Astrocyte (in vitro differentiated cells and primary cell): ENCODE results near the gene INPP5F. TPM values are rescaled to one million over a fixed set of nuclear protein-coding genes. Genes with fewer than 3 reads are reported as not detected.

Experiments
- DNase-seq: peaks from one replicate; pipeline ENCODE4 v3.0.0-alpha.2; 2010; ENCODE audit warnings: low read depth
- FAIRE-seq: peaks from 2 replicates; lab custom pipeline; 2011; peaks lifted over from hg19 to GRCh38; lab: Jason Lieb, UNC
- H2AFZ ChIP-seq: 2 replicates; pipeline ENCODE4 v1.6.0; 2012; ENCODE audit warnings: low read depth, low read length, inconsistent platforms
- H3K27ac ChIP-seq: 2 replicates; pipeline ENCODE4 v1.5.1; 2011; ENCODE audit warnings: low read depth, low read length, inconsistent platforms
- H3K27me3 ChIP-seq: 2 replicates; pipeline ENCODE4 v1.6.0; 2011; ENCODE audit warnings: low read length, inconsistent platforms; ENCODE audit not compliant: insufficient read depth
- H3K36me3 ChIP-seq: 2 replicates; pipeline ENCODE4 v1.5.1; 2011; ENCODE audit warnings: low read length, inconsistent platforms; ENCODE audit not compliant: insufficient read depth
- H3K4me1 ChIP-seq: 2 replicates; pipeline ENCODE4 v1.5.1; 2011; ENCODE audit warnings: low read length, inconsistent platforms; ENCODE audit not compliant: insufficient read depth
- H3K4me2 ChIP-seq: 2 replicates; pipeline ENCODE4 v1.6.0; 2012; ENCODE audit warnings: low read length, inconsistent platforms
- H3K4me3 ChIP-seq: 2 replicates; pipeline ENCODE4 v1.5.1; 2011; ENCODE audit warnings: low read depth, mild to moderate bottlenecking, low read length, inconsistent platforms; ENCODE audit not compliant: insufficient read depth
- H3K79me2 ChIP-seq: 2 replicates; pipeline ENCODE4 v1.6.0; 2012; ENCODE audit warnings: mild to moderate bottlenecking, low read length, inconsistent platforms; ENCODE audit not compliant: insufficient read depth
- H3K9ac ChIP-seq: 2 replicates; pipeline ENCODE4 v1.6.0; 2012; ENCODE audit warnings: mild to moderate bottlenecking, low read length, inconsistent platforms
- H3K9me3 ChIP-seq: 2 replicates; pipeline ENCODE4 v1.5.1; 2012; ENCODE audit warnings: low read depth, mild to moderate bottlenecking, low read length, inconsistent platforms; ENCODE audit not compliant: insufficient read depth
- H4K20me1 ChIP-seq: 2 replicates; pipeline ENCODE4 v1.6.0; 2012; ENCODE audit warnings: low read length, inconsistent platforms; ENCODE audit not compliant: insufficient read depth
- H3K27ac Mint-ChIP-seq: one replicate; pipeline ENCODE4 v1.8.0; 2021; ENCODE audit warnings: mild to moderate bottlenecking, mixed read lengths; ENCODE audit not compliant: unreplicated experiment
- H3K27me3 Mint-ChIP-seq: one replicate; pipeline ENCODE4 v1.8.0; 2021; ENCODE audit warnings: low read depth, mixed read lengths; ENCODE audit not compliant: unreplicated experiment
- H3K36me3 Mint-ChIP-seq: one replicate; pipeline ENCODE4 v1.8.0; 2021; ENCODE audit warnings: low read depth, mixed read lengths; ENCODE audit not compliant: unreplicated experiment
- H3K4me1 Mint-ChIP-seq: one replicate; pipeline ENCODE4 v1.8.0; 2021; ENCODE audit warnings: low read depth, mixed read lengths; ENCODE audit not compliant: unreplicated experiment
- H3K4me3 Mint-ChIP-seq: one replicate; pipeline ENCODE4 v1.8.0; 2021; ENCODE audit warnings: mild to moderate bottlenecking, moderate library complexity, mixed read lengths; ENCODE audit not compliant: unreplicated experiment
- H3K9me3 Mint-ChIP-seq: one replicate; pipeline ENCODE4 v1.8.0; 2021; ENCODE audit warnings: mild to moderate bottlenecking, mixed read lengths; ENCODE audit not compliant: unreplicated experiment
- EZH2 ChIP-seq: IDR thresholded peaks from 2 replicates; pipeline ENCODE4 v1.6.1; 2012; ENCODE audit warnings: mild to moderate bottlenecking, low read length, inconsistent platforms; ENCODE audit not compliant: insufficient read depth
- total RNA-seq: library from RNA; stranded (reverse); gene quantifications from 2 replicates; pipeline ENCODE4 v1.2.1, GENCODE V29; 2021
- TF ChIP-seq, protein P1 (sequence below): IDR thresholded peaks from 2 replicates; pipeline ENCODE4 v1.5.1; 2011; ENCODE audit warnings: low read depth, mild to moderate bottlenecking, inconsistent platforms, low read length, moderate library complexity; ENCODE audit not compliant: insufficient read depth

INPP5F gene
- total RNA-seq, 1 donor from 2014 or later, result 101 TPM

DNA sequence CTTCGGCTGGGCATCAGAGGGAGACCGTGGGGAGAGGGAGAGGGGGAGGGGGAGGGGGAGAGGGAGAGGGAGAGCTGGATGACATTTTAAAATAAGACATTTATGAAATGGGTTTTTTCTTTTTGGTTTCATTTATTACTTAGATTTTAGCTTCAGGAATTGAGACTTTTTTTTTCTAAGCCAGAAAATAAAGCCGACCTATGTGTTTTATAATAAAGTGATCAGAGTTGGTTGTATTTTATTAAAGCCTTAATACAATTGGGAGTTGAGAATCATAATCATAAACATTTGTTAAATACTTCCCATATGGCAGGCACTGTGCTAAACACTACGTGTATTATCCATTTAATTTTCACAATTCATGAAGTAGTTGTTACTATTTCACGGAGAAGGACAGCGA lies 70.2 kb downstream of the INPP5F start:
- no peaks in the 10 kb centered on the region for H3K36me3 Mint-ChIP-seq
- H3K4me1 Mint-ChIP-seq, result peaks cover 10% of the 10 kb centered on the region
- H3K9me3 Mint-ChIP-seq, result no peaks in the 10 kb centered on the region
- no peak overlapping the region for H3K4me3 Mint-ChIP-seq
- H3K9ac ChIP-seq, result no peak overlapping the region
- no peak overlapping the region for H3K4me2 ChIP-seq
- no peaks in the 10 kb centered on the region for H3K27me3 ChIP-seq
- no peak overlapping the region for H3K27ac Mint-ChIP-seq
- no peaks in the 10 kb centered on the region for H3K9me3 ChIP-seq
- H3K27me3 Mint-ChIP-seq, result no peaks in the 10 kb centered on the region
- TF ChIP-seq, protein P1, sequence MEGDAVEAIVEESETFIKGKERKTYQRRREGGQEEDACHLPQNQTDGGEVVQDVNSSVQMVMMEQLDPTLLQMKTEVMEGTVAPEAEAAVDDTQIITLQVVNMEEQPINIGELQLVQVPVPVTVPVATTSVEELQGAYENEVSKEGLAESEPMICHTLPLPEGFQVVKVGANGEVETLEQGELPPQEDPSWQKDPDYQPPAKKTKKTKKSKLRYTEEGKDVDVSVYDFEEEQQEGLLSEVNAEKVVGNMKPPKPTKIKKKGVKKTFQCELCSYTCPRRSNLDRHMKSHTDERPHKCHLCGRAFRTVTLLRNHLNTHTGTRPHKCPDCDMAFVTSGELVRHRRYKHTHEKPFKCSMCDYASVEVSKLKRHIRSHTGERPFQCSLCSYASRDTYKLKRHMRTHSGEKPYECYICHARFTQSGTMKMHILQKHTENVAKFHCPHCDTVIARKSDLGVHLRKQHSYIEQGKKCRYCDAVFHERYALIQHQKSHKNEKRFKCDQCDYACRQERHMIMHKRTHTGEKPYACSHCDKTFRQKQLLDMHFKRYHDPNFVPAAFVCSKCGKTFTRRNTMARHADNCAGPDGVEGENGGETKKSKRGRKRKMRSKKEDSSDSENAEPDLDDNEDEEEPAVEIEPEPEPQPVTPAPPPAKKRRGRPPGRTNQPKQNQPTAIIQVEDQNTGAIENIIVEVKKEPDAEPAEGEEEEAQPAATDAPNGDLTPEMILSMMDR, result no peak
- no peak for TF ChIP-seq EZH2
- H4K20me1 ChIP-seq, result no peaks in the 10 kb centered on the region
- H3K27ac ChIP-seq, result no peak overlapping the region
- no peak overlapping the region for H3K4me3 ChIP-seq
- no peak for FAIRE-seq
- no peaks in the 10 kb centered on the region for H3K4me1 ChIP-seq
- peaks cover 7% of the 10 kb centered on the region for H3K36me3 ChIP-seq
- H2AFZ ChIP-seq, result no peak overlapping the region
- no peak for DNase-seq
- H3K79me2 ChIP-seq, result no peaks in the 10 kb centered on the region

DNA sequence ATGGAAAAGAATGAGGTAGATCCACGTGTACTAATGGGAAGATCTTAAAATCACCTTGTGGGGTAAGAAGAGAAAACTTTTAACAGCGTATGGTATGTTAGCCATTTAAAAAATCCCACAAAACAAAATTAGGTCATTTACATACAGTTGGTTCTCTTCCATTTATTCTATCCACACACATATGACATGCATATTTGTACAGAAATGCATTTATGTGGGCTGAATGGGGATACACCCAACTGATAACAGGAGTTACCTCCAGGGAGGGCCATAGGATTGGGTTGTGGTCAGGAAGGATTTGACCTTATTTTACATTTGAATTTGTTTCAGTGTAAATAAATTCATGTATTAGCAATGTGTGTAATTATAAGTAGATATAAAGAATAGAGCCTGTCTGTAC lies 75.3 kb downstream of the INPP5F start:
- Histone ChIP-seq H3K36me3 (peaks cover 7% of the 10 kb centered on the region), H3K27me3 (no peaks in the 10 kb centered on the region), H3K4me1 (peaks cover 9% of the 10 kb centered on the region), H3K27ac (no peak overlapping the region), H3K9me3 (no peaks in the 10 kb centered on the region), H3K79me2 (no peaks in the 10 kb centered on the region), H2AFZ (no peak overlapping the region), H4K20me1 (no peaks in the 10 kb centered on the region), H3K4me2 (no peak overlapping the region), H3K4me3 (no peak overlapping the region), H3K9ac (no peak overlapping the region)
- Mint-ChIP-seq H3K4me3 (no peak overlapping the region), H3K27me3 (no peaks in the 10 kb centered on the region), H3K9me3 (no peaks in the 10 kb centered on the region), H3K36me3 (no peaks in the 10 kb centered on the region), H3K27ac (no peak overlapping the region), H3K4me1 (peaks cover 39% of the 10 kb centered on the region)
- DNase-seq, result no peak
- FAIRE-seq, result no peak
- no peak for TF ChIP-seq EZH2
- TF ChIP-seq, protein P1, result no peak

DNA sequence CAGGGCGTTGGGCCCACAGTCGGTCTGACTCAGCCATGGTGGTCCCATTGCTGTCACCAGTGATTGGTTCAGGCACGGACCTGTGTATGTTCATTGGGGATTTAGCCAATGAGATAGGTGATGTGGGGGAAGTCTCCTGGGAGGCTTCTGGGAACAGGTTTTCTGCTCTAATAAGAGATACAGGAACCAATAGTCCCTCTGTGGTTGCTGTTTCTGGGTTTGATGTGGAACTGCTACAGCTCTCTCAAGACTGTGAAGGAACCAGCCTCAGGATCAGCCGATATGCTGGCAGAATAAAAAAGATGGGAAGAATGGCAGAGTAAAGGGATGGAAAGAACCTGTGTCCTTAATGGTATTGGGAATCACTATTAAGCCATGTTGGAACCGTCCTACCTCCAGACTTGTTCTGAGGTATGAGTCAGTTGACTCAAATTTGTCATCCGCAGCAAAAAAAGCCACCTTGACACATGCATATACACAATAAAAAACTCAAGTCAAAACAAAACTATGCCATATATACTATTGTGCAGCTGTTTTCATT lies 76.2 kb downstream of the INPP5F start:
- Histone ChIP-seq H4K20me1 (no peaks in the 10 kb centered on the region), H3K4me3 (no peak overlapping the region), H3K79me2 (no peaks in the 10 kb centered on the region), H3K4me1 (peaks cover 10% of the 10 kb centered on the region), H3K4me2 (no peak overlapping the region), H3K27ac (no peak overlapping the region), H3K27me3 (no peaks in the 10 kb centered on the region), H2AFZ (no peak overlapping the region), H3K36me3 (peaks cover 5% of the 10 kb centered on the region), H3K9ac (no peak overlapping the region), H3K9me3 (no peaks in the 10 kb centered on the region)
- DNase-seq (no peak), FAIRE-seq (no peak)
- no peak for TF ChIP-seq EZH2
- TF ChIP-seq, protein P1, result no peak
- Mint-ChIP-seq H3K27ac (peak overlapping the region; percentile 85), H3K4me1 (peaks cover 44% of the 10 kb centered on the region), H3K36me3 (no peaks in the 10 kb centered on the region), H3K9me3 (no peaks in the 10 kb centered on the region), H3K4me3 (no peak overlapping the region), H3K27me3 (no peaks in the 10 kb centered on the region)
